GM13977 (cell line): Measurements from ENCODE around the gene GRID2.
"Not testable (repeated sequence)": the region's sequence is repeated elsewhere in the genome, so short reads cannot be mapped to it uniquely, and the experiment has no call there.

Experiments used
- DNase-seq: peaks from one replicate; pipeline ENCODE4 v3.0.0; 2012; ENCODE audit warnings: low spot score
- CTCF ChIP-seq: IDR thresholded peaks from 2 replicates; pipeline ENCODE4 v1.5.1; 2012; ENCODE audit warnings: mild to moderate bottlenecking, control low read depth; ENCODE audit not compliant: insufficient read depth; ENCODE audit errors: extremely low read depth, missing control alignments
- in situ Hi-C: fragments of 300-500 bp; cut with MboI; formaldehyde crosslinking; loops from one replicate; pipeline ENCODE4 v1.12.0; 2022; ENCODE audit warnings: low sequenced_read_pairs, low pct_unique_long_range_greater_than_20kb, mixed read lengths, inconsistent platforms; ENCODE audit not compliant: unreplicated experiment

GRID2 gene

GRCh38 chr4:92445127-92445526 is 141.4 kb downstream of the GRID2 start:
- no peak for TF ChIP-seq CTCF
- in situ Hi-C loops, result no loop called here
- no peak for DNase-seq

- no peak for TF ChIP-seq CTCF
- in situ Hi-C loops, result no loop called here
- no peak for DNase-seq
Measured at GRCh38 chr4:92447255-92447905, 143.6 kb downstream of the GRID2 start.

GRCh38 chr4:92448176-92448575 is 144.4 kb downstream of the GRID2 start:
- in situ Hi-C loops, DNase-seq: not testable (repeated sequence)

- no peak for TF ChIP-seq CTCF
- no peak for DNase-seq
- in situ Hi-C loops, result no loop called here
Measured at GRCh38 chr4:92450694-92451093, 146.9 kb downstream of the GRID2 start.

- in situ Hi-C loops, result no loop called here
- TF ChIP-seq CTCF, result no peak
- DNase-seq, result no peak
Measured at GRCh38 chr4:92451782-92452181, 148.0 kb downstream of the GRID2 start.

- in situ Hi-C loops, DNase-seq: not testable (repeated sequence)
Measured at GRCh38 chr4:92452383-92452782, 148.6 kb downstream of the GRID2 start.

GRCh38 chr4:92455329-92455839 is 151.6 kb downstream of the GRID2 start:
- DNase-seq, result no peak
- in situ Hi-C loops, result no loop called here
- no peak for TF ChIP-seq CTCF

GRCh38 chr4:92455951-92456350 is 152.2 kb downstream of the GRID2 start:
- in situ Hi-C loops, result no loop called here
- no peak for DNase-seq
- no peak for TF ChIP-seq CTCF
